Breast epithelium (tissue), 3 donors: Measurements from ENCODE around the gene YPEL1.

Experiments used
- POLR2A ChIP-seq: fragments of 450-650 bp; IDR thresholded peaks from one replicate; pipeline ENCODE4 v1.6.1; 2016; ENCODE audit warnings: antibody characterized with exemption, mild to moderate bottlenecking, moderate library complexity
- TF ChIP-seq, protein P1 (sequence below), 3 donors: fragments of 450-650 bp; IDR thresholded peaks; one replicate each; pipeline ENCODE4 v1.5.1; 2016 to 2017; ENCODE audit warnings: antibody characterized with exemption in 3 of 3, mild to moderate bottlenecking in 3 of 3, moderate library complexity in 3 of 3

- TF ChIP-seq, protein P1, sequence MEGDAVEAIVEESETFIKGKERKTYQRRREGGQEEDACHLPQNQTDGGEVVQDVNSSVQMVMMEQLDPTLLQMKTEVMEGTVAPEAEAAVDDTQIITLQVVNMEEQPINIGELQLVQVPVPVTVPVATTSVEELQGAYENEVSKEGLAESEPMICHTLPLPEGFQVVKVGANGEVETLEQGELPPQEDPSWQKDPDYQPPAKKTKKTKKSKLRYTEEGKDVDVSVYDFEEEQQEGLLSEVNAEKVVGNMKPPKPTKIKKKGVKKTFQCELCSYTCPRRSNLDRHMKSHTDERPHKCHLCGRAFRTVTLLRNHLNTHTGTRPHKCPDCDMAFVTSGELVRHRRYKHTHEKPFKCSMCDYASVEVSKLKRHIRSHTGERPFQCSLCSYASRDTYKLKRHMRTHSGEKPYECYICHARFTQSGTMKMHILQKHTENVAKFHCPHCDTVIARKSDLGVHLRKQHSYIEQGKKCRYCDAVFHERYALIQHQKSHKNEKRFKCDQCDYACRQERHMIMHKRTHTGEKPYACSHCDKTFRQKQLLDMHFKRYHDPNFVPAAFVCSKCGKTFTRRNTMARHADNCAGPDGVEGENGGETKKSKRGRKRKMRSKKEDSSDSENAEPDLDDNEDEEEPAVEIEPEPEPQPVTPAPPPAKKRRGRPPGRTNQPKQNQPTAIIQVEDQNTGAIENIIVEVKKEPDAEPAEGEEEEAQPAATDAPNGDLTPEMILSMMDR (IDR thresholded peaks at IDR 0.05): no peak
- no peak for TF ChIP-seq POLR2A
These were observed 43.9 kb upstream of the YPEL1 start for GRCh38 chr22:21779444-21779843.
